Peyer's patch (tissue), 4 donors: ENCODE data around the gene CDK3. TPM values are rescaled to one million over a fixed set of nuclear protein-coding genes. Genes with fewer than 3 reads are reported as not detected.

ENCODE experiments used
- DNase-seq, 3 donors: peaks; one replicate each; pipeline ENCODE4 v3.0.0-alpha.2; 2017 to 2019
- H3K27ac ChIP-seq, 4 donors: fragments of 200-600 bp; sonication (generic); one replicate each; pipeline ENCODE4 v1.5.1; 2016 to 2019
- H3K27me3 ChIP-seq, 2 donors: fragments of 200-600 bp; sonication (generic); one replicate each; pipeline ENCODE4 v1.5.1; 2019
- H3K36me3 ChIP-seq, 3 donors: fragments of 200-600 bp; sonication (generic); one replicate each; pipeline ENCODE4 v1.5.1; 2016 to 2019
- H3K4me1 ChIP-seq, 4 donors: fragments of 200-600 bp; sonication (generic); one replicate each; pipeline ENCODE4 v1.5.1; 2016 to 2019
- H3K4me3 ChIP-seq, 4 donors: fragments of 200-600 bp; sonication (generic); 1 replicate in 3 of 4; 2 replicates in 1 of 4; pipeline ENCODE4 v1.5.1; 2016 to 2019; ENCODE audit warnings: mild to moderate bottlenecking in 1 of 4
- H3K9me3 ChIP-seq, 4 donors: fragments of 200-600 bp; sonication (generic); one replicate each; pipeline ENCODE4 v1.5.1; 2016 to 2019; ENCODE audit warnings: mild to moderate bottlenecking in 1 of 4
- POLR2A ChIP-seq, 2 donors: fragments of 450-650 bp; IDR thresholded peaks; one replicate each; pipeline ENCODE4 v1.5.1; 2017; ENCODE audit warnings: antibody characterized with exemption in 2 of 2, mild to moderate bottlenecking in 2 of 2, moderate library complexity in 2 of 2
- total RNA-seq, 4 donors: library from RNA; depleted of rRNA; stranded (reverse); fragments of >200 nt; gene quantifications; one replicate each; pipeline ENCODE4 v1.1.0, GENCODE V29; 2016
- TF ChIP-seq, protein P1 (sequence below), 6 experiments: fragments of 450-650 bp in 4 of 6; fragments of 200-600 bp in 2 of 6; sonication (generic) in 1 of 6; IDR thresholded peaks; one replicate each; pipeline ENCODE4 v1.5.1; 2017 to 2019; ENCODE audit warnings: antibody characterized with exemption in 6 of 6, mild to moderate bottlenecking in 3 of 6, moderate library complexity in 1 of 6

Gene CDK3
- total RNA-seq, 4 donors from 2014 or later: 11.7 to 38.7 (median 23.5) TPM

DNA sequence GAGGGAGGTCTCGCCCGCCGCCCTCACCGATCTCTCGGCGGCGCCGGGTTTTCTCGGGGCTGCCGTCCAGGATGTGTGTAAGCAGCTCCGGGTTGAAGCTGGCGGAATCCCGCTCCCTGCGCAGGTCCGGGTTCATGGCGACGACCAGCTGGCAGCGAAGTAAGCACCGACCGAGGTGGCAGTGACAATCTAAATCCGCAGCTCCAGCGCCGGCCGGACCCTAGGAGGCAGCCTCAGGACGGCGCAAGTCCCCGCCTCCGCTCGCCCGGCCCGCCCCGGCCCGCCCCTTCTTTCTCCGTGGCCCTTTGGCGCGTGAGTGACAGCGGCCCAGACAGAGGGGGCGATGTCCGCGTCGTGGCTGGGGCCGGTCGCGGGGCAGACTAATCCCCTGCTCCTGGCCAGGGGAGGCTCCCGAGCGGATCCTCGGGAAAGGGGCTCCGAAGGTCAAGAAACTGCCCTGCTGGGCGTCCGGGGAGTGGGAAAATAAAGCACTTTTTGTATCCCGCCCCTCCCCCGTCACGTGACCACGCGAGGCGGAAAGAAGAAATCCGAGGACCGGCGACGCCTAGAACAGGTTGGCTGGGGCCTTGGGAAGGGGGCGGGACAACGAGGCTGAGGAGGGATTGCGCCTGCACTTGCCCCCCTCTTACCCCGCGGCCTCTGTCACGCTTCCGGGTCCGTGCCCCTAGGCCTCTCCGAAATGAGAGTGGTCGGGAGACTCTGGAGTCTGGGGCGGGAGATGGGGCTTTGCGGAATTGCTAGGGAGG lies 21.5 kb upstream of the CDK3 start, which contains the start of the genes ACOX1 and TEN1:
ACOX1 (minus strand) TSS at position 229 of the 767 bp plus-strand sequence; CDS start at position 136, 93 bp downstream.
TEN1 (plus strand) TSS at position 303 of the 767 bp plus-strand sequence. CDS start 6,953 bp downstream, outside the sequence.
- Histone ChIP-seq H3K4me1 (peaks cover 0 to 45% (median 4%) of the 10 kb centered on the region in 4 donors), H3K36me3 (no peaks in the 10 kb centered on the region), H3K27ac (peak within 1 kb of the TSS; percentile 96 to 99 (median 98)), H3K9me3 (no peaks in the 10 kb centered on the region), H3K4me3 (peak within 1 kb of the TSS; percentile 70 to 96 (median 78)), H3K27me3 (no peaks in the 10 kb centered on the region)
- TF ChIP-seq, protein P1, sequence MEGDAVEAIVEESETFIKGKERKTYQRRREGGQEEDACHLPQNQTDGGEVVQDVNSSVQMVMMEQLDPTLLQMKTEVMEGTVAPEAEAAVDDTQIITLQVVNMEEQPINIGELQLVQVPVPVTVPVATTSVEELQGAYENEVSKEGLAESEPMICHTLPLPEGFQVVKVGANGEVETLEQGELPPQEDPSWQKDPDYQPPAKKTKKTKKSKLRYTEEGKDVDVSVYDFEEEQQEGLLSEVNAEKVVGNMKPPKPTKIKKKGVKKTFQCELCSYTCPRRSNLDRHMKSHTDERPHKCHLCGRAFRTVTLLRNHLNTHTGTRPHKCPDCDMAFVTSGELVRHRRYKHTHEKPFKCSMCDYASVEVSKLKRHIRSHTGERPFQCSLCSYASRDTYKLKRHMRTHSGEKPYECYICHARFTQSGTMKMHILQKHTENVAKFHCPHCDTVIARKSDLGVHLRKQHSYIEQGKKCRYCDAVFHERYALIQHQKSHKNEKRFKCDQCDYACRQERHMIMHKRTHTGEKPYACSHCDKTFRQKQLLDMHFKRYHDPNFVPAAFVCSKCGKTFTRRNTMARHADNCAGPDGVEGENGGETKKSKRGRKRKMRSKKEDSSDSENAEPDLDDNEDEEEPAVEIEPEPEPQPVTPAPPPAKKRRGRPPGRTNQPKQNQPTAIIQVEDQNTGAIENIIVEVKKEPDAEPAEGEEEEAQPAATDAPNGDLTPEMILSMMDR (IDR thresholded peaks at IDR 0.05): peak; percentile 30 to 60 (median 46)
- peak; percentile 95 to 97 for TF ChIP-seq POLR2A (IDR thresholded peaks at IDR 0.05)
- DNase-seq: peak; percentile 97 to 99 (median 98)

DNA sequence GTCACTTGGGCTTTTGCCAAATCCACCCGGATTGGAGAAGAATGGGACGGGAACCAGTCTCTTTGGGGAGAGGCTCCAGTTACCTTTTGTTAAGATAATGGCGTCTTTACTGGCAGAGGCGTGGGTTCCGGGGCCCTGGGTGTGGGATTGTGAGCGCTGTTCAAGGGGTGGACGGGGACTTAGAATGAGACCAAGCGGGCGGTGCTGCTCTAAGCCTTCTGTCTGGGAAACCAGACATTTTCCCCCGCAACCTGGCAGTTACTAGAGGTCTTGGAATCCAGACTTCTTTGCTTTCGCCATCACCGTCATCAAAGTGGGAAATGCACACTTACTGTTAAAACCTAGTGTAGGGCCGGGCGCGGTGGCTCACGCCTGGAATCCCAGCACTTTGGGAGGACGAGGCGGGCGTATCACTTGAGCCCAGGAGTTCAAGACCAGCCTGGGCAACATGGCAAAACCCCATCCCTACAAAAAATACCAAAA lies 20.9 kb upstream of the CDK3 start:
- DNase-seq: no peak
- Histone ChIP-seq H3K27ac (peak overlapping the region; percentile 96 to 99 (median 98)), H3K36me3 (no peaks in the 10 kb centered on the region), H3K4me3 (peak overlapping the region; percentile 70 to 96 (median 78)), H3K27me3 (no peaks in the 10 kb centered on the region), H3K4me1 (peaks cover 0 to 40% (median 4%) of the 10 kb centered on the region in 4 donors), H3K9me3 (no peaks in the 10 kb centered on the region)
- no peak for TF ChIP-seq POLR2A (IDR thresholded peaks at IDR 0.05)
- TF ChIP-seq, protein P1 (IDR thresholded peaks at IDR 0.05): no peak

DNA sequence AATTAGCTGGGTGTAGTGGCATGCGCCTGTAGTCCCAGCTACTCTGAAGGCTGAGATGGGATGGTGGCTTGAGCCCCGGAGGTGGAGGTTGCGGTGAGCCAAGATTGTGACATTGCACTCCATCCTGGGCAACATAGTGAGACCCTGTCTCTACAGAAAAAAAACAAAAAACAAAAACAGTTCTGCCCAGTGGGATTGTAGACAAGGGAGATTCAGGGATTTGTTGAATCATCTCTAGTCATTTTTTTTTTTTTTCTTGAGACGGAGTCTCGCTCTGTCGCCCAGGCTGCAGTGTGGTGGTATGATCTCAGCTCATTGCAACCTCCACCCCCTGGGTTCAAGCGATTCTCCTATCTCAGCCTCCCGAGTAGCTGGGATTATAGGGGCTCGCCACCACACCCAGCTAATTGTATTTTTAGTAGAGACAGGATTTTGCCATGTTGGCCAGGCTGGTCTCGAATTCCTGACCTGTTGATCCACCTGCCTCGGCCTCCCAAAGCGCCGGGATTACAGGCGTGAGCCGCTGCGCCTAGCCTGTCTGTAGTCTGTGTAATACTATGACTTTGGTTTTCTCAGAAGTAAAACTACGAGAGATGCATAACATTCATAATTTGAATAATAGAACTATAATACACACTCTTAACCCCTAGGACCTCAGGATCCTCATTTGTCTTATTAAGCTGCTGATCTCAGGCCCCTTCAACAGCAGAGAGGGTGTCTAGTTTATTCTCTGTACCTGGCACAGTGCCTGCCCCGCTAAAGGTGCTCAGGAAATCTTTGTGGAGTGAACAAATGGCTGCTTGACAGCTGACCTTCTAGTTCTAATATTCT lies 20.3 kb upstream of the CDK3 start:
- Histone ChIP-seq H3K9me3 (no peaks in the 10 kb centered on the region), H3K27ac (peak overlapping the region; percentile 96 to 99 (median 98)), H3K27me3 (no peaks in the 10 kb centered on the region), H3K36me3 (no peaks in the 10 kb centered on the region), H3K4me1 (peaks cover 0 to 36% (median 4%) of the 10 kb centered on the region in 4 donors), H3K4me3 (peak overlapping the region; percentile 70 to 96 (median 78))
- TF ChIP-seq, protein P1 (IDR thresholded peaks at IDR 0.05): no peak
- TF ChIP-seq POLR2A (IDR thresholded peaks at IDR 0.05): no peak
- DNase-seq: peak in 1 of 3 donors; percentile 42

DNA sequence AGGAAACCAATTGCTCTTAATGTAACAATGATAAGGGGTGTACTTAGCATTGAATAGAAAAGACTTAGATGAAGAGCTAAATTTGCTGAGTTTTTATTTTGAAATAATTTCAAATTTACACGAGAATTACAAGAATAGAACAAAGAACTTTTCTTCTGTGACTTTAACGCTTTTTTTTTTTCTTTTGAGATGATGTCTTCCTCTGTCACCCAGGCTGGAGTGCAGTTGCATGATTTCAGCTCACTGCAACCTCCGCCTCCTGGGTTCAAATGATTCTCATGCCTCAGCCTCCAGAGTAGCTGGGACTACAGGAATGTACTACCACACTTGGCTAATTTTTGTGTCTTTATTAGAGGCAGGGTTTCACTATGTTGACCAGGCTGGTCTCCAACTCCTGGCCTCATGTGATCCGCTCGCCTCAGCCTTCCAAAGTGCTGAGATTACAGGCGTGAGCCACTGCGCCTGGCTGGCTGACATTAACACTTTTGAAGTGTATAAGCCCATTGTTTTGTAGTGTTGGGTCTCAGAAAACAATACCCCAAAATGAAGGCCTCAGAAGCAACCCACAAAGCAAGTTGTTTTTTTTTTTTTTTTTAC lies 19.5 kb upstream of the CDK3 start:
- DNase-seq: peak in 1 of 3 donors; percentile 34
- no peak for TF ChIP-seq POLR2A (IDR thresholded peaks at IDR 0.05)
- TF ChIP-seq, protein P1 (IDR thresholded peaks at IDR 0.05): no peak
- H3K27ac ChIP-seq: no peak overlapping the region
- peaks cover 0 to 31% (median 4%) of the 10 kb centered on the region in 4 donors for H3K4me1 ChIP-seq
- no peaks in the 10 kb centered on the region for H3K9me3 ChIP-seq
- no peaks in the 10 kb centered on the region for H3K27me3 ChIP-seq
- no peak overlapping the region for H3K4me3 ChIP-seq
- H3K36me3 ChIP-seq: no peaks in the 10 kb centered on the region
